GM19463 (cell line): ENCODE measurements around the gene AP1G1.
"Not testable (repeated sequence)": the region's sequence is repeated elsewhere in the genome, so short reads cannot be mapped to it uniquely, and the experiment has no call there.

Source experiments
- ATAC-seq: cut with Tn5 transposase; IDR thresholded peaks from one replicate; pipeline ENCODE4 v1.9.1; 2021; ENCODE audit warnings: mild to moderate bottlenecking, moderate library complexity; ENCODE audit not compliant: unreplicated experiment

Gene AP1G1

DNA sequence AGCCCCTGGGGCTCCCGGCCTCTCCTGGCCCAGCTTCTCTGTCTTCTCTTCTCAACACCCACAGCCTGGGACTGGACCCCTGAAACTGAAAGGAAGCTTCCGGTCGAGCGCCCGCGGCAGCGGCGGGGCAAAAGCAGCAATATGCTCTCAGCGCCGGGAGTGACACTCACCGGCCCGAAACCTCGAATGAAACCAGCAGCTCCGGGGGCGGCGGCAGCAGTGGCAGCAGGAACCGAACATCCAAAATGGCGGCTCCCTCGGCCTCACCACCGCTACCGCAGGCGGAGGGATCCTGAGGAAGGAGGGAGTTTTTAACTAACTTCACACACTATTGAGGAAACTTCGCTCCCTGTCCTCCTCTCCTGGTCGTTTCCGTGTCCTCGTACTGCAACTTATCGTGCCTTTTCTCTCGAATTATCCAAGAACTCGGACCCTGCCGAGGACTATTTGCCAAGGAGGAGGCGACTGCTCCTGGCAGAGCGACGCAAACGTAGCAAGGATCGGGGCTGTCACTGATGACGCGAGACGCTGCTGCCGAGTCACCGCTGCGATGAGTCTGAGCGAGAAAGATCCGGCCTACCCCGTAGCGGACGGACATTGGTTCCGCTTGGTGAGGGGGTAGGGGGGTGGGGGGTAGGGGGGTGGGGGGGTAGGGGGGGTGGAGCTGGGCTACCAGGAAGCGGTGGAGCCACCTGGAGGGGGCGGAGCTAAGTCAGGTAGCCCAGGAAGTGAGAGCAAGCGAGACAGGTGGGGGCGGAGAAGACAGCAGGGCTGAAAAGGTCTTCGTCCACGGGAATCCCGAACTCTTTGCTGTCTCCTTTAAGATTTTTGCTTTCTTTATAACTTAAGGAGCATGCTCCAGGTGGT, at the start of gene AP1G1:
TSS of gene AP1G1 (minus strand) at position 242 of the 867 bp plus-strand sequence. CDS start 19,355 bp downstream, outside the sequence.
- ATAC-seq, result peak; percentile 75

DNA sequence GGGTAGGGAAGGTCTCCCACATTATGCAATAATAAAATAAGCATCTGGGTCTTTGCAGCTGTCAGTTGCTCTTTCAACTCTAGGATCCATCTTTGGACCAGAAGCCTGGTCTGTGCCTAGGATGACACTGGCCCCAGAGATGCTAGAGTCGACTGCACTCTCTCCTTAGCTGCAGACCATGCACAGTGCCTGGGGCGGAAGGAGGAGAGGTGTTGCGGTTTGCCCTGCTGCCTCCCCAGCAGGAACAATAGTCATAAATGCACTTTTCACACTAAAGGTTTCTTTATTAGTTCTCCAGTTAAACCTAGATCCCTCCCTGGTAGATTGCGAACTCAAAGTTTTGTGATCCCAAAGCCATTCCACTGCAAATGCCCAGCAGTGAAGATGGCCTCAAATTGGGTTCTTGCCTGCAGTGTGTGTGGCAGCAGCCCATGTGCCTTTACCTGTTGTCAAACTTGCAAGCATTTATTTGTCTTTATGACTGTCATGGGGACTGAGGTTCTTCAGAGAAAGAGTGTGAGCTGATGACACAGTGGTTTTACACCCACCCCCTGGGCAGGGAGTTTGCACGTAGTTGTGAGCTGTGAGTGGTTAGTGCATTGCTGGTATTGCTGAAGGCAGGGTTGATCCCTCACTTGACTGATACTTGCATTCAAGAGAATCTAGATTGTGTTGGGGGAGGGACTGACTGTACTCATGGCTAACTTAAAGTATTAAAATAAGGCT, 47.5 kb upstream of the AP1G1 start:
- no peak for ATAC-seq

DNA sequence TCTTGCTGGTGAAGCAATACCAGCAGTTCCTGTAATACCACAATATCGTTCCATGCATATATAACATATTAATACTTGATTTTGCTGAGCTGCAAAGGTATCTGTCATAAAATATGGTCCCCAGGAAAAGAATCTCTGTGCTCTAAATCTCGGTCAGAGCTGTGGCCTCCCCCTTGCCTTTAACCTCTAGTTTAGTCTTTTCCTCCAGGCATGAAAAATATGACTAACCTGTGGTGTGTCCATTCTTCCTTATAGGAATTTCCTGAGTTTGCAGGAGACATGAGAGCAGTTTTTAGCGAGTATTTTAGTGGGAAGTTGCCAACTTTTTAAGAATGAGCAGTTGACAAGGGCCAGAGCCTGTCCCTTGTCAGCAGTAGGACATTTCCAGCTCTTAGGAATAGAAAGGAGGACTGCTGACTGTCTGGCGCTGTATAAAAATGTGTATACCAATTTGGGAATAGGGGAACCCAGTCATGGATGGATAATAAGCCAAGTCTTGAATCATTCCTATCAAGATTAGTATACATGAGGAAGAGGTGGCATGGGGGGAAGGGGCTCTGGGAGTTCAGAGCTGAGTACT, 45.8 kb upstream of the AP1G1 start:
- ATAC-seq, result no peak

DNA sequence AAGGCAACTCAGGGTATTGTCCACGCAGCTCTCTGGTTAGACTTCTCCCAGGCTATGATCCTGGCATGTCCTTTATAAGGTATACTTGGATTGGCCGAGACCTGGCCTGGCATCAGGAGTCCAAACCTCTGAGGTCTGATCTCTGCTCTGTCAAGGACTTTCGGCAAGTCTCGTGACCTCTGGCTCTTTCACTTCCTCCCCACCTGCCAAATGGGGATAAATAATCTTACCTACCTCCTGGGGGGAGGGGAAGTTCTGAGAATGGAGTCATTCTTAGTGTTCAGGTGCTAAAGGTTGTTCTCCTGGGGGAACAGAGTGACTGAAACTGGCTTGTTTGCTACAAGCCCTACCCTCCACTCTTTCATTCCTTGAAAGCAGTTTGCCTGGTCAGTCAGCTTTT, 44.8 kb upstream of the AP1G1 start:
- peak; percentile 81 for ATAC-seq

DNA sequence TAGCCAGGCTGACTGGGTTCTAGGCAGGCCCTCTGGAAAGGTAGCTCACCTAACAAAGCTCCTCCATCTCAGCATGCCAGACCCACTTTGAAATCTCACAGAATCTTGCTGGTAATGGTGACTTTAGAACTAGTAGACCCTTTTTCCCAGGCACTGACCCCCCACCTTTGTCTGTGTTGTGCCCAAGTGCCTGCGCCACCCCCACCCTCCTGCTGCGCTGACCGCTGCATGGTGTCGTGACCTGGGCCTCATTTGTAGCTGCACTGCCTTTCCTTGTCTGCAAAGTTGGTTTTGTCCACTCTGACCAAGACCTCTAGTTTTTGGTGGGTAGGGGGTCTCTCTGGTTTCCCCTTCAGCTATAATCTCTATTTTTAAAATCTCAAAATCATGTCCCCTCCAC, 43.9 kb upstream of the AP1G1 start:
- ATAC-seq, result no peak

DNA sequence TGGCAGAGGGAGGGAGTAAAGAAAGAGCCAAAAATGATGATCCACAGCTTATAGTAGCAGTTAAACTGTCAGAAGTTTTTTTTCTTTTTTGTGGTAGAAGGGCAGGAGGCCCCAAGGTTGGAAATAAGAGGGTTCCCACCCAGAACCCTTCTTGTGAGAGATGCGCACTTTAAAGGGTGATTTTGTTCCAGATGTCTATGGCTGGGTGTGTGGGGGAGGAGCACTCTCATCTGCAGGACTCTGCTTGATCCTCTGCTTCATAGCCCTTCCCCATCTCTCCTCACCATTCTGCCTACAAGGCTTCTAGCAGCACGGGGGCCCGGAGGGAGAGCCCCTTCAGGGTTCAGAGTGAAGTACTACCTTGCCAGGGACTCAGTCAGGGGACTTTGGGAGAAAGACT, 43.5 kb upstream of the AP1G1 start:
- no peak for ATAC-seq

DNA sequence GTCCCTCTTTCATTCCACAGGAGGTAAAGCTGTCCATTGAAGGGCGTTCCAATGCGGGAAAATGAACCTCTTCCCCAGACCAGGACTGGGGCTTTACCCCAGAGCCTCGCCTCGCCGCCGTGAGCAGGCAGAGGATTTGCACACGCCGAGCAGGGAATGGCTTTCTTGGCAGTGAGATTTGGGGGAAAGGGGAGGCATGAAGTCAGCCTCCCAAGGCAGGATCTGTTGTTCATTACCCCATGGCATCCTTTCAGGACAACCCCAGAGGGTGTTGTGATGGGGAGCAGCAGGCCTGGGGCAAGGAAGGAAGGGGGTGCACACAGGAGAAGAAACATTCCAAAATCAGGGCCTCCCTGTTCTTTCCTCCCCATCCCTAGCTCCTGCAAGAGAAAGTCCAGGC, 43.1 kb upstream of the AP1G1 start:
- no peak for ATAC-seq

DNA sequence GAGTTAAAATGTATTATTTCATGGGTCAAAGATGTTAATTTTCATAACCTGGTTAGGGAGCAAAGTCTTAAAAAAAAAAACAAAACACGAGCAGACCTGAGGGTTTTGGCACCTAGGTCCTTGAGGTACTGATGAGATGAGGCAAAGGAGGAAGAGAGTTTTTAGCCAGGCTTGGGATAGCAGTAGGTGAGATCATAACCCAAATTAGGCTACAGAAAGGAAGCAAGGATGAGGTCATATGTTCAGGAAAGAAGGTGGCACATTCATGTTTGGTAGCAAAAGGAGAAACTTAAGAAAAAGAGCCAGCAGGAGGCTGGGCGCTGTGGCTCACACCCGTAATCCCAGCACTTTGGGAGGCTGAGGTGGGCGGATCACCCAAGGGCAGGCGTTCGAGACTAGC, 40.0 kb upstream of the AP1G1 start:
- no peak for ATAC-seq

DNA sequence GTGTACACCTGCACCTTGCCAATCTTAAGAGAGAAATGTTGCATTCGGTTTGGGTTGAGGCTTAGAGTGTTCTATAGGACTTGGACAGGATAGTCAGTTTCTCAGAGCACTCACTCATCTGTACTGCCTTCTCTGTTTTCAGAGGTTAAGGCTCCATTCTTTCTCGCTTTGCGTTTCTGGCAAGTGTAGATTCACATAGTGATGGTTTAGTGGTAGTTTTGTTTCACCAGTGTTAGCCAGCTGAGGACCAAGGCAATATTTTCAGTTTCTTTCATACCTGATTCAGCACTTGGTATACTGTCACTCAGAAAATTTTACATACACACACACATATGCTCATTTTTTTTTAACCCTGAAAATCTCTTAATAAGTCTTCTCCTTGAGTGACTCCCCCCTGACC, 38.5 kb upstream of the AP1G1 start:
- no peak for ATAC-seq

DNA sequence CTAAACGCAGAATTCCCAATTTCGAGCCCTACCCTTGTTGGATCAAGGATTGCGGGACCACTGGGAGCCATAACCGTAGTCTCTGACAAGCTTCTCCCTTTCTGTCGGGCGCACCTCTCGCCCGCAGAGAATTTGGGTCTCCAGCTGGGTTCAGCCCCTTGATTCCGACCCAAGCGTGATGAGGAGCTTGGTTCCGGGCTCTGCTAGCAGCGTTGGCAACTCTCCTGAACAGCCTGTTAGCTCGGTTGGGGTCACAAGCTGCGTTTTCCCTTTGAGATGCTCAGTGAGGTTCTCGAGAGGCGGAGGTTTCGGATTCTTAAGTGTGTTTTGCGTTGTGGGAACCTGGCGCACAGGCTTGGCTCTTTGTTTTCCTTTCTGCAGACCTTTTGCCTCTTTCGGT, 37.8 kb upstream of the AP1G1 start:
- no peak for ATAC-seq

DNA sequence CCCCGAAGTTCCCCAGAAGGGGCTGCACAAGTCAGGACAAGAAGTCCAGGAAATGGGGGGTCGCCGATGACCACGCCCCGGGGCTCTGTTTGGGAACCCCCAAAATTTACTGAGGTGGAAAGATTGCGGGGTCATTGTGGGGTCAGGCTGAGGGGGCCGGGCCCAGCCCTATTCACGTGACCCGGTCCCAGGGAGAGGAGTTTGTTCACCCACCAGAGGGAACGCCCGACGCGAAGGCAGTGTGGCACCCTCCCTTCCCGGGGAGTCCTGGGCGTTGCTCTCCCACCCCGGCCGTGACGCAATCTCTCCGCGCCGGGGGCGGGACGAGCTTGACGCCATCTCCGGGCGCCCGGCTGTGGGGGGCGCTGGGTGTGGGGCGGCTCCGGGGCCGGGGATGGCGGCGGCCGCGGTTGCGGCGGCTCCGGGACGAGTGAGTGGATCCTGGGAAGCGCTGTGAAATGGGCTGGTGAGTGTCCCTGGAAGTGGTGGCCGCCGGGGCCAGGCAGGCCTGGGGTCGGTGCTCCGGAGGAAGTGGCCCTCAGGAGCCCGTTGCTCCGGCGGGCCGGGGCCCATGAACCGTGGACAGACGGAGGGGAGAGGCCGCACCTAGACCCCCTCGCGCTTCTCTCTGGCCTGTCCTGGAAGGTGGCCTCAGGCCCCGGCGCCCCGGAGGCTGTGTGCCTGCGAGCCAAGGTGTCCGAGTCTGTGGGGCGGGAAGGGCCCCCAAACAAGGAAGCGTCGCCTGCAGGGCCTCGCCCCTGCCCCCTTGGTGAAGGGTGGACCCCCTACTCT, 37.2 kb upstream of the AP1G1 start, which contains the start of gene ATXN1L:
TSS of gene ATXN1L (plus strand) at position 338 of the 792 bp plus-strand sequence. CDS start 3,765 bp downstream, outside the sequence.
- ATAC-seq, result peak; percentile 75

DNA sequence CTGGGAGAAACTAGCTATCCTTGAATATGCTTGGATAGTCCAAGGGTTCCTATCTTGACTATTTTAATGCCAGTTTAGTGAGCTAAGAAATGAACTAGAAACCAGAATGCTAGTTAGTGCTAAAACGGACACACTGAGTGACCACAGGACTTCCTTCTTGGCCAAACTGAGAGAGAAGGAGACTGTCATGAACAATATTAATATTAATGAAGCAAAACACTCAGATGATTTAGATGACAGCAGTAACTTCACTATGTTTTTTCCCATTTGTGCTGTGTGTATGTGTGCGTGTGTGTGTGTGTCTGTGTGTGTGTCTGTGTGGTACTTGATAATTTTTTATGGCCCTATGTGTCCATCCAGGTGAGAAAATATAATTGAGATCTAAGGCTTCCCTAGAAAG, 34.9 kb upstream of the AP1G1 start:
- no peak for ATAC-seq

DNA sequence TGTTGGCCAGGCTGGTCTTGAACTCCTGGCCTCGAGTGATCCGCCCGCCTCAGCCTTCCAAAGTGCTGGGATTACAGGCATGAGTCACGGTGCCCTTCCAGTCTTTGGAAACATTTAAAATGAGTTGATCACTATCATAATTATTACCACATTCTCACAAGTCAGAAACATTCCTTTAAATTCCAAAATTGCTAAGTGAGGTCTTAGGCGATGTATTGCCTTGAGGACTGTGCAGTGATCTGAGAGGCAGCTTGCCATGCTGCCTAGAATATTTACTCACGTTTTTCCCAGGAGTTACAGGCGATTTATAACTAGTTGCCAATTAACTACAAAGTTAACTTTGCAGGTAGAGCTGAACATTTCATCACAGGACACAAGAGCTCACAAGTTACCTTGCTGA, 31.4 kb upstream of the AP1G1 start:
- ATAC-seq, result no peak

DNA sequence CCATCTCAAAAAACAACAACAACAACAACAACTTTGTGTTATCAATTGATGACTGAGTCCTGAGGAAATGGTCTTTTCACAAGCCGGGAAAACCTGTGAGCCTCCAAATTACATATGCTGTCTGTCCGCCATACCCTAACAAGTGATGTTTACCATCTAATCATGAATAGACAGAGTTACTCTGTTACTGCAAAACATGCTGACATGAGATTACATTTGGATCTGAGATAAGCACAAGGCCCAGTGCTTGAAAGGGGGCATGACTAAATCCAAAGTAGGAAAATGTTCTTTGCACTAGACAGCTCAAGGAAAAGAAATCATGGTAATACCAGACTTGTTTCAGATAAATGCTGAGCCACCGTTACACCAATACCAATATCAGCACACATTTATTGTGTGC, 28.5 kb upstream of the AP1G1 start:
- no peak for ATAC-seq

DNA sequence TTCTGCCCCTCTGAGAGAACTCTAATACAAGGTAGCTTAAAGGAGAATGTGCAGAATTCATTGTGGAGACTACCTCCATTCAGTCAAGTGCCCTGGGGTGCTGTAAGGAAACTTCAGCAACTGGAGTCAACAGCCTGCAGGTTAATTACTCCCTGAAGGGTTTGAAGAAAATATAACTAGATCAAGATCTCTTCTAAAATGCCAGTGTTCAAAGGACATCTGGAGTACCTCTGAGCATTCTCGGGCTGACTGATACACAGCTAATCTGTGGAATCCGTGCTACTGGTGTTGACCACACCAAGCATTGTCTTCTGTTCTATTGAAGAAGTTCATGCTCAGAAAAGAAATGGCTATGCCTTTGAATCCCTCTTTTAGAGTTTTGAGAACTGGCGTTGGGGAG, 25.7 kb upstream of the AP1G1 start:
- ATAC-seq, result no peak

DNA sequence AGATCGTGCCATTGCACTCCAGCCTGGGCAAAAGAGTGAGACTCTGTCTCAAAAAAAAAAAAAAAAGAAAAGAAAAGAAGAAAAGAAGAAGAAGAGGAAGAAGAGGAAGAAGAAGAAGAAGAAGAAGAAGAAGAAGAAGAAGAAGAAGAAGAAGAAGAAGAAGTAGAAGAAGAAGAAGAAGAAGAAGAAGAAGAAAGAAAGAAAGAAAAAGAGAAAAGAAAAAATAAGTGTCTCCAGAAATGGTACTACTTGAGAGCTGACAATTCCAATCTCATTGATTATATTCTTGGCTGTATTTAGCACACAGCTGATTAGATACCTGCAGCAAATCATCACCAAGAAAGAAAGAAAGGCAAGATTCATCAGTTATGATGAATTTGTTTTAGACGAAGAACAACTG, 23.5 kb upstream of the AP1G1 start:
- ATAC-seq, result not testable (repeated sequence)

DNA sequence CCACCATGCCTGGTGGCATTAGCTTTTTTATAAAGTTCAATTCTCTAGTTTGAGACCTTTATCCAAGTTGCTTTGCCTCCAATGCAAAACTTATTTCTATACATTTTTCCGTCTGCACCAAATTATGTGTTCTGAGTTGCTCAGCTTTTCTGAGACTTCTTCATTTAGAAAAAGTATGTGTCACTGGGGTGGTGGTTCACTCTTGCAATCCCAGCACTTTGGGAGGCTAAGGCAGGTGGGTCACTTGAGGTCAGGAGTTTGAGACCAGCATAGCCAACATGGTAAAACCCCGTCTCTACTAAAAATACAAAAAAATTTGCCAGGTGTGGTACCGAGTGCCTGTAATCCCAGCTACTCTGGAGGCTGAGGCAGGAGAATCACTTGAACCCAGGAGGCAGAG, 23.1 kb upstream of the AP1G1 start:
- ATAC-seq, result not testable (repeated sequence)

DNA sequence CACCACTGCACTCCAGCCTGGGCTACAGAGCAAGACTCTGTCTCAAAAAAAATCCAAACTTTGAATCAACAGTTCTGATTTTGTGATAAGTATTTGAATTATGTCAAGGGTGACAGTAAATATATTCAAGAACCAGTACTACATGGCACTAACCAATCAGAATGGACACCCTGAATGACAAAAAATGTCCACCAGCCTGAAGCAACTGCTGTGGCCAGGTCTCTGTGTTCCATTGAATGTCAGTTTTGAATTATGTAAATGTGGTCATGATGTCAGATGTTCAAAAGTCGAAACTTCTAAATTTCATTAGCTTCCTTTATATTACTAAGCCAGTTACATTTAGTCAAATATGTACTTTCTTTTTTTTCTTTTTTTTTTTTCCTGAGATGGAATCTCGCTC, 21.7 kb upstream of the AP1G1 start:
- no peak for ATAC-seq

DNA sequence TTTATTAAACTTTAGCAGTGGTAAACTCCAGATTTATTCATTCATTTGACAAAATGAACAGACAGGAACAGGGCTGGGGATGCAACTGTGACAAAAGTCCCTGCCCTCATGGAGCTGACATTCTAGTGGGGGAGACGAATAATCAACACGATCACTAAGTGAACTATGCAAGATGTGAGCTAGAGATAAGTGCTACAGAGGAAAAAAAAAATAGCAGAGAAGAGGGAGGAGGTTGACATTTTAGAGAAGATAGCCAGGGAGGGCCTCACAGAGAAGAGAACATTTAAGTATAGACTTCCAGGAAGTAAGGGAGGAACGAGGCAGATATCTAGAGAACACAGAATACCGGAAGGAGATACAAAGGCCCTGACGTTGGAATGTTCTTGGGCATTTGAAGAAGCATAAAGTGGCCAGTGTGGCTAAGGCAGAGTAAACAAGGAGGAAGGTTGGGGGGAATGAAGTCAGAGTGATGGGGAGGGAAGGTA, 17.9 kb upstream of the AP1G1 start:
- ATAC-seq, result no peak

DNA sequence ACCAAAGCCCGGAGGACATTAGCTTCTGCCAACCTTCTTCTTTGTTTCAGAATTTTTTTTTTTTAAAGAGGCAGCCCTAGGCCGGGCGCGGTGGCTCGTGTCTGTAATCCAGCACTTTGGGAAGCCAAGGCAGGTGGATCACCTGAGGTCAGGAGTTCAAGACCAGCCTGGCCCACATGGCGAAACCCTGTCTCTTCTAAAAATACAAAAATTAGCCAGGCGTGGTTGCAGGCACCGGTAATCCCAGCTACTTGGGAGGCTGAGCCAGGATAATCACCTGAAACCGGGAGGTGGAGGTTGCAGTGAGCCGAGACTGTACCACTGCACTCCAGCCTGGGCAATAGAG, 8.5 kb upstream of the AP1G1 start:
- peak; percentile 8 for ATAC-seq

DNA sequence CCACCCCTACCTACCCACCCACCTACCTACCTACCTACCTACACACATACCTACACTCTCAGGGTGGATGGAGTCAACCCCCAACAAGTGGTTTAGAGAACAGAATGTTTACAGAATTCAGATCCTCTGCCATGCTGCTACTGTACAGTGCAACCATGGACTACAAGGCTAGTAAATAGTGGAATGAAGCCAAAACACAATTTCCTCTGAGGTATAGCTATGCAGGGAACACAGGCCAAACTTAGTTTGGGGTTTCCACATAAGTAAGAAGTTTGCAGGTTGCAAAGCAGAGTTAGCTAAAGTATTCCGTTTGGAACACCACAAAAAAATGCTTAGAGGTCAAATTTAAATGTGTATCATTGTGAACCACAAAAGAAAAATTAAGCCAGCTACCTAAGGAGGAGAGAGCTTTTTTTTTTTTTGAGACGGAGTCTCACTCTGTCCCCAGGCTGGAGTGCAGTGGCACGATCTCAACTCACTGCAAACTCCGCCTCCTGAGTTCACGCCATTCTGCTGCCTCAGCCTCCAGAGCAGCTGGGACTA, 2.7 kb upstream of the AP1G1 start:
- no peak for ATAC-seq
